ENCODE measurements around the gene C22orf39.
"Not testable (repeated sequence)": the region's sequence is repeated elsewhere in the genome, so short reads cannot be mapped to it uniquely, and the experiment has no call there.

Gene C22orf39

GRCh38 chr22:19443544-19444211, 3.8 kb downstream of the C22orf39 start:
- H3K79me2 ChIP-seq: peaks cover 22% of the 10 kb centered on the region
- H3K27ac ChIP-seq: no peak overlapping the region
- H2AFZ ChIP-seq: no peak overlapping the region
- H3K4me3 ChIP-seq (ENCODE audit: low read depth, low read length): no peak overlapping the region
- TF ChIP-seq CTCF (IDR thresholded peaks at IDR 0.05): no peak
- H3K36me3 ChIP-seq (ENCODE audit: control insufficient read depth, insufficient read depth, low read length): no peaks in the 10 kb centered on the region
- no peaks in the 10 kb centered on the region for H3K4me1 ChIP-seq
- H3K4me2 ChIP-seq (ENCODE audit: low read length): no peak overlapping the region
- H3K9ac ChIP-seq: no peak overlapping the region
- no peaks in the 10 kb centered on the region for H3K9me3 ChIP-seq (ENCODE audit: control insufficient read depth, low read length)
- H3K27me3 ChIP-seq (ENCODE audit: control insufficient read depth, insufficient read depth, low read length): no peaks in the 10 kb centered on the region

GRCh38 chr22:19442166-19442565, 5.3 kb downstream of the C22orf39 start:
- no peak overlapping the region for H3K27ac ChIP-seq
- H3K27me3 ChIP-seq (ENCODE audit: control insufficient read depth, insufficient read depth, low read length): no peaks in the 10 kb centered on the region
- peaks cover 22% of the 10 kb centered on the region for H3K79me2 ChIP-seq
- H3K9me3 ChIP-seq (ENCODE audit: control insufficient read depth, low read length): no peaks in the 10 kb centered on the region
- no peak overlapping the region for H3K4me2 ChIP-seq (ENCODE audit: low read length)
- no peaks in the 10 kb centered on the region for H3K36me3 ChIP-seq (ENCODE audit: control insufficient read depth, insufficient read depth, low read length)
- TF ChIP-seq CTCF (IDR thresholded peaks at IDR 0.05): no peak
- no peaks in the 10 kb centered on the region for H3K4me1 ChIP-seq
- H3K4me3 ChIP-seq (ENCODE audit: low read depth, low read length): peak overlapping the region; percentile 7
- H2AFZ ChIP-seq: no peak overlapping the region
- H3K9ac ChIP-seq: no peak overlapping the region

- TF ChIP-seq CTCF (IDR thresholded peaks at IDR 0.05): no peak
- no peaks in the 10 kb centered on the region for H3K4me1 ChIP-seq
- no peaks in the 10 kb centered on the region for H3K9me3 ChIP-seq (ENCODE audit: control insufficient read depth, low read length)
- no peak overlapping the region for H3K4me3 ChIP-seq (ENCODE audit: low read depth, low read length)
- H3K79me2 ChIP-seq: peaks cover 14% of the 10 kb centered on the region
- no peak overlapping the region for H3K9ac ChIP-seq
- no peaks in the 10 kb centered on the region for H3K36me3 ChIP-seq (ENCODE audit: control insufficient read depth, insufficient read depth, low read length)
- no peaks in the 10 kb centered on the region for H3K27me3 ChIP-seq (ENCODE audit: control insufficient read depth, insufficient read depth, low read length)
- H3K27ac ChIP-seq: no peak overlapping the region
- no peak overlapping the region for H3K4me2 ChIP-seq (ENCODE audit: low read length)
- no peak overlapping the region for H2AFZ ChIP-seq
These were observed 6.9 kb downstream of the C22orf39 start for GRCh38 chr22:19440411-19441195.

- Histone ChIP-seq H3K79me2 (no peaks in the 10 kb centered on the region), H2AFZ (no peak overlapping the region), H3K27me3 (ENCODE audit: control insufficient read depth, insufficient read depth, low read length) (no peaks in the 10 kb centered on the region), H3K4me3 (ENCODE audit: low read depth, low read length) (no peak overlapping the region), H3K36me3 (ENCODE audit: control insufficient read depth, insufficient read depth, low read length) (no peaks in the 10 kb centered on the region), H3K4me1 (no peaks in the 10 kb centered on the region), H3K4me2 (ENCODE audit: low read length) (no peak overlapping the region), H3K9ac (no peak overlapping the region), H3K27ac (no peak overlapping the region), H3K9me3 (ENCODE audit: control insufficient read depth, low read length) (no peaks in the 10 kb centered on the region)
- TF ChIP-seq CTCF (IDR thresholded peaks at IDR 0.05): no peak
These were observed 9.2 kb downstream of the C22orf39 start for GRCh38 chr22:19438298-19438697.

GRCh38 chr22:19436444-19437161, 10.9 kb downstream of the C22orf39 start:
- H3K4me2 ChIP-seq (ENCODE audit: low read length); H3K27ac ChIP-seq; H3K79me2 ChIP-seq; H2AFZ ChIP-seq; H3K36me3 ChIP-seq (ENCODE audit: control insufficient read depth, insufficient read depth, low read length); H3K4me3 ChIP-seq (ENCODE audit: low read depth, low read length); H3K9me3 ChIP-seq (ENCODE audit: control insufficient read depth, low read length); H3K9ac ChIP-seq; H3K27me3 ChIP-seq (ENCODE audit: control insufficient read depth, insufficient read depth, low read length); H3K4me1 ChIP-seq: not testable (repeated sequence)
